GM18861 (cell line): ENCODE results near the gene DST.
"Not testable (repeated sequence)": the region's sequence is repeated elsewhere in the genome, so short reads cannot be mapped to it uniquely, and the experiment has no call there.

ENCODE experiments used
- ATAC-seq: cut with Tn5 transposase; IDR thresholded peaks from one replicate; pipeline ENCODE4 v1.9.1; 2021; ENCODE audit not compliant: unreplicated experiment

The DST gene

GRCh38 chr6:56573624-56574023, 69.1 kb downstream of the DST start:
- no peak for ATAC-seq

- ATAC-seq, result no peak
These were observed 69.8 kb downstream of the DST start for GRCh38 chr6:56572788-56573471.

GRCh38 chr6:56571605-56572004, 71.1 kb downstream of the DST start:
- no peak for ATAC-seq

- peak; percentile 87 for ATAC-seq
These were observed 72.0 kb downstream of the DST start for GRCh38 chr6:56570413-56571359.

- no peak for ATAC-seq
These were observed 75.2 kb downstream of the DST start for GRCh38 chr6:56567501-56567900.

- not testable (repeated sequence) for ATAC-seq
These were observed 80.0 kb downstream of the DST start for GRCh38 chr6:56562730-56563129.

GRCh38 chr6:56556751-56557540, 85.7 kb downstream of the DST start:
- ATAC-seq, result no peak

- no peak for ATAC-seq
These were observed 87.2 kb downstream of the DST start for GRCh38 chr6:56555438-56555872.

- no peak for ATAC-seq
These were observed 90.2 kb downstream of the DST start for GRCh38 chr6:56552187-56553130.

GRCh38 chr6:56551409-56552120, 91.1 kb downstream of the DST start:
- ATAC-seq, result no peak

- no peak for ATAC-seq
These were observed 92.4 kb downstream of the DST start for GRCh38 chr6:56550301-56550700.

GRCh38 chr6:56549014-56549413, 93.7 kb downstream of the DST start:
- ATAC-seq, result no peak

GRCh38 chr6:56547687-56548086, 95.0 kb downstream of the DST start:
- no peak for ATAC-seq

- ATAC-seq, result peak; percentile 95
These were observed 100.0 kb downstream of the DST start for GRCh38 chr6:56542364-56543331.

GRCh38 chr6:56541741-56542360, 100.8 kb downstream of the DST start:
- no peak for ATAC-seq

GRCh38 chr6:56541030-56541600, 101.6 kb downstream of the DST start:
- ATAC-seq, result no peak

- no peak for ATAC-seq
These were observed 102.3 kb downstream of the DST start for GRCh38 chr6:56540232-56541029.
